Smooth muscle cell of bladder (primary cell): ENCODE measurements around the gene COX7A2L. TPM values are rescaled to one million over a fixed set of nuclear protein-coding genes. Genes with fewer than 3 reads are reported as not detected.

Source experiments
- total RNA-seq: library from RNA; depleted of rRNA; stranded (reverse); fragments of >200 nt; gene quantifications from 2 replicates; pipeline ENCODE4 v1.2.3, GENCODE V29; 2014

COX7A2L gene, protein sequence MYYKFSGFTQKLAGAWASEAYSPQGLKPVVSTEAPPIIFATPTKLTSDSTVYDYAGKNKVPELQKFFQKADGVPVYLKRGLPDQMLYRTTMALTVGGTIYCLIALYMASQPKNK
- 213 and 219 TPM in 2 replicates for total RNA-seq

DNA sequence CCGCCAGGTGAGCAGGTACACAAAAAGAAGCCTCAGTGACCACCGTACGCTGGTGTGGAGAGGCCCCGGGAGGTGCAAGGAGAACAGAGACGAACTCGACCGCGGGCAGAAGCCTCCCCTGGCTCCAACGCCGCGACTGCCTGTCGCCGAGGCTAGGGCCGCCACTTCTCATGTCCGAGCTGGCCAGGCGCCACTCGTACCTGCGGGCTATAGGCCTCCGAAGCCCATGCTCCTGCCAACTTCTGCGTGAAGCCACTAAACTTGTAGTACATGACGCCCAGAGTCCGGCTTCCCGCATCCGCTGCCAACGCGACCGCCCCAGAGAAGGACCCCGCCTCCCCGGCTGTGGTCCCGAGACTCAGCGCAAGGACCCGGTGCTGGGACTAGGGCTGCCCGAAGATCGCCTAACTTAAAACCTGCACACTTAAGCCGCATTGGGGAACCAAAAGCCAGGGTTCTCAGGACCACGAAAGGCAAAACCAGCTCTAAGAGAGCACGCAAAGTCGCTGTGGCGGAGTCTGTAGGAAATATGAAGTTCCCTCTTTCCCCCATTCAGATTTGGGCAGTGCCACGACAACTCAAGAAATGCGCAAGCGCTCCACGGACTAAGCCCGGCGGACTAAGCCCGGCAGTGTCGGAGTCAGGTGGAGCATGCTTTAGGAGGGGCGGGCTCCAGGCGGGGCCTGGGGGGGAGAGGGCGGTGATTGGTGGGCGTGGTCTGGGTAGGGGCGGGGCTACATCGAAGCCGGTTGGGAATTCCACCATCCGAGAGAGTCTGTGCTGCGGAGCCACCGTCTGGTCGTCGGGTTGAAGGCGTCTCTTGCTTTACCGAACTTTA, at the start of gene COX7A2L:
Gene COX7A2L (minus strand): TSS at position 328 of the 838 bp plus-strand sequence. CDS start 56 bp downstream, at position 272.

Other genes starting within 250 kb of the COX7A2L start
- gene EML4, start 191.9 kb downstream of the COX7A2L start, total RNA-seq: 42.8 and 54.9 TPM in 2 replicates
- gene KCNG3, start 132.8 kb upstream of the COX7A2L start, total RNA-seq: under 0.01 TPM in 1 of 2 replicates, not detected in the other
- 25.4 and 26.5 TPM in 2 replicates for gene MTA3, start 207.4 kb upstream of the COX7A2L start, total RNA-seq